H9 (cell line): Measurements from ENCODE around the gene ABCC12. TPM values are rescaled to one million over a fixed set of nuclear protein-coding genes. Genes with fewer than 3 reads are reported as not detected.

Source experiments
- DNase-seq: peaks from one replicate; pipeline ENCODE4 v3.0.0-alpha.2; 2017
- H2AFZ ChIP-seq: one replicate; pipeline ENCODE4 v1.6.1; 2013; ENCODE audit warnings: mild to moderate bottlenecking, low read length, control low read depth, moderate library complexity
- H2AK5ac ChIP-seq: 2 replicates; pipeline ENCODE4 v1.6.1; 2013; ENCODE audit warnings: low read length, control low read depth, mixed read lengths; ENCODE audit not compliant: insufficient read length
- H2BK120ac ChIP-seq: one replicate; pipeline ENCODE4 v1.6.1; 2013; ENCODE audit warnings: low read depth, mild to moderate bottlenecking, low read length, control low read depth, inconsistent platforms; ENCODE audit not compliant: poor library complexity, severe bottlenecking
- H2BK12ac ChIP-seq: 2 replicates; pipeline ENCODE4 v1.6.1; 2013; ENCODE audit warnings: low read length, control low read depth, mixed read lengths, low read depth; ENCODE audit not compliant: insufficient read length
- H2BK15ac ChIP-seq: 2 replicates; pipeline ENCODE4 v1.6.1; 2013; ENCODE audit warnings: low read depth, low read length, control low read depth
- H2BK20ac ChIP-seq: one replicate; pipeline ENCODE4 v1.6.1; 2013; ENCODE audit warnings: low read depth, mild to moderate bottlenecking, low read length, control low read depth, inconsistent platforms; ENCODE audit not compliant: poor library complexity, severe bottlenecking
- H2BK5ac ChIP-seq: 2 replicates; pipeline ENCODE4 v1.6.1; 2013; ENCODE audit warnings: low read length, control low read depth, mixed read lengths; ENCODE audit not compliant: insufficient read length
- H3K14ac ChIP-seq: 2 replicates; pipeline ENCODE4 v1.6.1; 2013; ENCODE audit warnings: low read length, control low read depth; ENCODE audit not compliant: insufficient read depth
- H3K18ac ChIP-seq: 2 replicates; pipeline ENCODE4 v1.6.1; 2013; ENCODE audit warnings: low read depth, mild to moderate bottlenecking, mixed read lengths, low read length, control low read depth; ENCODE audit not compliant: insufficient read length
- H3K23ac ChIP-seq: 2 replicates; pipeline ENCODE4 v1.6.1; 2013; ENCODE audit warnings: low read length, control low read depth, mixed read lengths, low read depth; ENCODE audit not compliant: insufficient read length
- H3K23me2 ChIP-seq: 2 replicates; pipeline ENCODE4 v1.6.1; 2013; ENCODE audit warnings: low read depth, mild to moderate bottlenecking, mixed read lengths, low read length, control low read depth; ENCODE audit not compliant: insufficient read length, poor library complexity, severe bottlenecking
- H3K27ac ChIP-seq: 2 replicates; pipeline ENCODE4 v1.5.1; 2013; ENCODE audit warnings: low read length, control low read depth, mixed read lengths, low read depth; ENCODE audit not compliant: insufficient read length
- H3K27me3 ChIP-seq: 2 replicates; pipeline ENCODE4 v1.6.1; 2013; ENCODE audit warnings: low read length, control low read depth, inconsistent platforms; ENCODE audit not compliant: insufficient read depth
- H3K4ac ChIP-seq: 2 replicates; pipeline ENCODE4 v1.6.1; 2013; ENCODE audit warnings: low read depth, mild to moderate bottlenecking, control low read depth, inconsistent platforms, low read length, moderate library complexity
- H3K4me1 ChIP-seq: 2 replicates; pipeline ENCODE4 v1.6.1; 2013; ENCODE audit warnings: low read length, control low read depth, inconsistent platforms; ENCODE audit not compliant: insufficient read depth
- H3K4me2 ChIP-seq: 2 replicates; pipeline ENCODE4 v1.6.1; 2013; ENCODE audit warnings: low read length, control low read depth, mixed read lengths; ENCODE audit not compliant: insufficient read length, insufficient read depth
- H3K56ac ChIP-seq: 2 replicates; pipeline ENCODE4 v1.6.1; 2013; ENCODE audit warnings: low read depth, mild to moderate bottlenecking, mixed read lengths, low read length, control low read depth; ENCODE audit not compliant: insufficient read length
- H3K79me1 ChIP-seq: 2 replicates; pipeline ENCODE4 v1.6.1; 2013; ENCODE audit warnings: low read depth, mild to moderate bottlenecking, moderate library complexity, low read length, control low read depth, inconsistent platforms; ENCODE audit not compliant: insufficient read depth, poor library complexity, severe bottlenecking
- H3K79me2 ChIP-seq: 2 replicates; pipeline ENCODE4 v1.6.1; 2013; ENCODE audit warnings: low read length, control low read depth, inconsistent platforms; ENCODE audit not compliant: insufficient read depth
- H3K9ac ChIP-seq: 2 replicates; pipeline ENCODE4 v1.6.1; 2013; ENCODE audit warnings: low read length, control low read depth, mixed read lengths; ENCODE audit not compliant: insufficient read length; ENCODE audit errors: extremely low read depth
- H3K9me3 ChIP-seq: one replicate; pipeline ENCODE4 v1.6.1; 2013; ENCODE audit warnings: low read depth, low read length, inconsistent platforms; ENCODE audit not compliant: control insufficient read depth
- H3T11ph ChIP-seq: one replicate; pipeline ENCODE4 v1.6.1; 2013; ENCODE audit warnings: mild to moderate bottlenecking, low read length, control low read depth, inconsistent platforms
- H4K20me1 ChIP-seq: one replicate; pipeline ENCODE4 v1.6.1; 2013; ENCODE audit not compliant: control insufficient read depth, insufficient read length, insufficient read depth
- H4K5ac ChIP-seq: 2 replicates; pipeline ENCODE4 v1.6.1; 2013; ENCODE audit warnings: low read depth, mild to moderate bottlenecking, mixed read lengths, low read length, control low read depth; ENCODE audit not compliant: insufficient read length
- H4K8ac ChIP-seq: replicated peaks from 2 replicates; pipeline ENCODE4 v1.6.1; 2013; ENCODE audit warnings: low read length, control low read depth, mixed read lengths, low read depth; ENCODE audit not compliant: insufficient read length
- H4K91ac ChIP-seq: 2 replicates; pipeline ENCODE4 v1.6.1; 2013; ENCODE audit warnings: low read depth, mild to moderate bottlenecking, moderate library complexity, mixed read lengths, low read length, control low read depth; ENCODE audit not compliant: insufficient read length
- H3K27ac Mint-ChIP-seq, 3 experiments: 2 replicates in 2 of 3; 3 replicates in 1 of 3; pipeline ENCODE4 v1.8.0; 2020 to 2021; ENCODE audit warnings: mixed read lengths in 3 of 3, mild to moderate bottlenecking in 1 of 3, moderate library complexity in 1 of 3
- H3K27me3 Mint-ChIP-seq: 2 replicates; pipeline ENCODE4 v1.8.0; 2021; ENCODE audit warnings: low read depth, mild to moderate bottlenecking, moderate library complexity, mixed read lengths
- H3K36me3 Mint-ChIP-seq, 3 experiments: 2 replicates in 2 of 3; 3 replicates in 1 of 3; pipeline ENCODE4 v1.8.0; 2020 to 2021; ENCODE audit warnings: low read depth in 3 of 3, mixed read lengths in 3 of 3; ENCODE audit not compliant: insufficient read depth in 1 of 3
- H3K4me1 Mint-ChIP-seq, 2 experiments: 2 replicates each; pipeline ENCODE4 v1.8.0; 2020; ENCODE audit warnings: mixed read lengths in 2 of 2
- H3K4me3 Mint-ChIP-seq, 2 experiments: 2 replicates in 1 of 2; 3 replicates in 1 of 2; pipeline ENCODE4 v1.8.0; 2020 to 2021; ENCODE audit warnings: mild to moderate bottlenecking in 2 of 2, mixed read lengths in 2 of 2, moderate library complexity in 1 of 2
- H3K9me3 Mint-ChIP-seq, 2 experiments: 2 replicates in 1 of 2; 3 replicates in 1 of 2; pipeline ENCODE4 v1.8.0; 2020; ENCODE audit warnings: mild to moderate bottlenecking in 2 of 2, mixed read lengths in 2 of 2, moderate library complexity in 1 of 2
- WGBS: extraction: QIAGEN DNeasy Blood & Tissue Kit; methylation state at CpG from one replicate; pipeline ENCODE4 v1.1.7; 2013; ENCODE audit warnings: missing lambda C conversion rate, low lambda C conversion rate, mixed read lengths; ENCODE audit not compliant: insufficient read length; ENCODE audit errors: extremely low coverage; 5-methylcytosine and 5-hydroxymethylcytosine counted together
- total RNA-seq: library from RNA; stranded (reverse); gene quantifications from 2 replicates; pipeline ENCODE4 v1.2.1, GENCODE V29; 2021
- TF ChIP-seq, protein P1 (sequence below): fragments of 200-600 bp; sonication (generic); conservative IDR thresholded peaks from 3 replicates; pipeline ENCODE4 v1.8.0; 2021; ENCODE audit warnings: antibody characterized with exemption, mild to moderate bottlenecking

ABCC12 gene
- total RNA-seq, 1 experiment from 2014 or later: 0.09 TPM

DNA sequence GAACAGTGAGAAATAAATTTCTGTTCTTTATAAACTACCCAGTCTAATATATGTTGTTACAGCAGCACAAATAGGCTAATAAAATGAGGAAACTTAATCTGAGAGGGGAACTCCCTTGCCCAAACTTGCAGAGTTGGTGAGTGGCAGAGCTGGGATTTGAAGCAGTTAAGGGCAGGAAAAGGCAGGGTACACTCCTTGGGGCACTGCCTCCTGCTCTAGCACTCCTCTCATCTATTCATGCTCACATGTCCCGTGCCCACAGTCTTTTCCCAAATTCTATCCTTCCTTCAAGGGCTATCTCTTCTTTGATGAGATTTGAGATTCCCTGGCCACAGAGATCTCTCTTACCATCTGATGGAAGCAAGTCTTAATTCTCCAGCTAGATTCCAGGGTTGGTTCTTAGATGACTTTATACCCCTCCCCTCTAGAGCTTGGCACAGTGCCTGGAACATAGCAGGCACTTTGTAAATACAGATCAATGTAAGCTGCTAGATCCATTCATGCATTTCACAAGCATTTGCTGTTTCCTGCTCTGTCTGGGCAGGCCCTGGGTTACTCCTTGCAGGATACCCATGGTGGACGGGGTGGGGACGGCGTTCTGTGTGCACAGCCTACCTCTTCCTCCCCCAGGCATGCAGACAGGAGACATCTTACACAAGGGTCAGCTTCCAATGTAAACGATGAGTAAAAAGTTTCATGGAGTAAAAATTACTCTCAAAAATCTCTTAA is 39.2 kb upstream of the ABCC12 start:
- no peaks in the 10 kb centered on the region for H3K79me2 ChIP-seq
- no peak overlapping the region for H2BK120ac ChIP-seq
- Mint-ChIP-seq H3K4me3 (no peak overlapping the region), H3K9me3 (no peaks in the 10 kb centered on the region; a peak in 1 of 5 replicates), H3K27ac (no peak overlapping the region), H3K4me1 (no peaks in the 10 kb centered on the region), H3K36me3 (no peaks in the 10 kb centered on the region), H3K27me3 (no peaks in the 10 kb centered on the region)
- no peak overlapping the region for H3K14ac ChIP-seq
- H3K27me3 ChIP-seq: no peaks in the 10 kb centered on the region
- DNase-seq: no peak
- no peak overlapping the region for H3K27ac ChIP-seq
- TF ChIP-seq, protein P1, sequence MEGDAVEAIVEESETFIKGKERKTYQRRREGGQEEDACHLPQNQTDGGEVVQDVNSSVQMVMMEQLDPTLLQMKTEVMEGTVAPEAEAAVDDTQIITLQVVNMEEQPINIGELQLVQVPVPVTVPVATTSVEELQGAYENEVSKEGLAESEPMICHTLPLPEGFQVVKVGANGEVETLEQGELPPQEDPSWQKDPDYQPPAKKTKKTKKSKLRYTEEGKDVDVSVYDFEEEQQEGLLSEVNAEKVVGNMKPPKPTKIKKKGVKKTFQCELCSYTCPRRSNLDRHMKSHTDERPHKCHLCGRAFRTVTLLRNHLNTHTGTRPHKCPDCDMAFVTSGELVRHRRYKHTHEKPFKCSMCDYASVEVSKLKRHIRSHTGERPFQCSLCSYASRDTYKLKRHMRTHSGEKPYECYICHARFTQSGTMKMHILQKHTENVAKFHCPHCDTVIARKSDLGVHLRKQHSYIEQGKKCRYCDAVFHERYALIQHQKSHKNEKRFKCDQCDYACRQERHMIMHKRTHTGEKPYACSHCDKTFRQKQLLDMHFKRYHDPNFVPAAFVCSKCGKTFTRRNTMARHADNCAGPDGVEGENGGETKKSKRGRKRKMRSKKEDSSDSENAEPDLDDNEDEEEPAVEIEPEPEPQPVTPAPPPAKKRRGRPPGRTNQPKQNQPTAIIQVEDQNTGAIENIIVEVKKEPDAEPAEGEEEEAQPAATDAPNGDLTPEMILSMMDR: no peak
- no peak overlapping the region for H3T11ph ChIP-seq
- no peak overlapping the region for H3K4ac ChIP-seq
- no peak overlapping the region for H2BK5ac ChIP-seq
- H3K56ac ChIP-seq: no peak overlapping the region
- H3K4me2 ChIP-seq: no peak overlapping the region
- H4K5ac ChIP-seq: no peak overlapping the region
- no peak overlapping the region for H3K9ac ChIP-seq
- H2BK20ac ChIP-seq: no peak overlapping the region
- H3K18ac ChIP-seq: no peak overlapping the region
- H2AK5ac ChIP-seq: no peak overlapping the region
- H2AFZ ChIP-seq: no peak overlapping the region
- H4K20me1 ChIP-seq: no peaks in the 10 kb centered on the region
- no peaks in the 10 kb centered on the region for H3K23me2 ChIP-seq
- no peak overlapping the region for H4K8ac ChIP-seq
- no peak overlapping the region for H2BK15ac ChIP-seq
- no peaks in the 10 kb centered on the region for H3K9me3 ChIP-seq
- H2BK12ac ChIP-seq: no peak overlapping the region
- no peaks in the 10 kb centered on the region for H3K79me1 ChIP-seq
- no peak overlapping the region for H4K91ac ChIP-seq
- no CpG with 5 or more reads among the region's 5 CpGs for WGBS
- H3K23ac ChIP-seq: no peak overlapping the region
- no peaks in the 10 kb centered on the region for H3K4me1 ChIP-seq
